HG02943 (cell line): ENCODE results near the gene GNPAT.

Experiments used
- ATAC-seq: cut with Tn5 transposase; IDR thresholded peaks from one replicate; pipeline ENCODE4 v1.9.1; 2021; ENCODE audit warnings: mild to moderate bottlenecking, low read depth, moderate library complexity; ENCODE audit not compliant: unreplicated experiment

The GNPAT gene

GRCh38 chr1:231240883-231241735, at the start of gene GNPAT:
Gene GNPAT, plus strand, starts transcription at chr1:231241212. Its CDS starts 167 bp downstream, at chr1:231241379.
- peak; percentile 94 for ATAC-seq

GRCh38 chr1:231192620-231193163, 48.3 kb upstream of the GNPAT start:
- no peak for ATAC-seq

- ATAC-seq: no peak
Measured at GRCh38 chr1:231193710-231194340, 47.2 kb upstream of the GNPAT start.

DNA sequence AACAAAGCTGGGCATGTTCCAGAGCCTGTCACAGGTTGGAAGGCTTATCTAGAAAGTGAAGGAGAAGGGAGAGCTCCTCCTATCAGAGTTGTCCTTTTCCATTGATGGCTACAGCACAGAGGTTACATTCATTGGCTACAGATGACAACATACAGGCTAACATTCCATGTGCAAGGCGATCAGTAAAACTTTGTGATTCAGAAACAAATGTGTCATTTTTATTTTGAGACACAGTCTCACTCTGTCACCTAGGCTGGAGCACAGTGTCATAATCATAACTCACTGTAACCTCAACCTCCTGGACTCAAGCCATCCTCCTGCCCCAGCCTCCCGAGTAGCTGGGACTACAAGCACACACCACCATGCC, 46.6 kb upstream of the GNPAT start:
- no peak for ATAC-seq

DNA sequence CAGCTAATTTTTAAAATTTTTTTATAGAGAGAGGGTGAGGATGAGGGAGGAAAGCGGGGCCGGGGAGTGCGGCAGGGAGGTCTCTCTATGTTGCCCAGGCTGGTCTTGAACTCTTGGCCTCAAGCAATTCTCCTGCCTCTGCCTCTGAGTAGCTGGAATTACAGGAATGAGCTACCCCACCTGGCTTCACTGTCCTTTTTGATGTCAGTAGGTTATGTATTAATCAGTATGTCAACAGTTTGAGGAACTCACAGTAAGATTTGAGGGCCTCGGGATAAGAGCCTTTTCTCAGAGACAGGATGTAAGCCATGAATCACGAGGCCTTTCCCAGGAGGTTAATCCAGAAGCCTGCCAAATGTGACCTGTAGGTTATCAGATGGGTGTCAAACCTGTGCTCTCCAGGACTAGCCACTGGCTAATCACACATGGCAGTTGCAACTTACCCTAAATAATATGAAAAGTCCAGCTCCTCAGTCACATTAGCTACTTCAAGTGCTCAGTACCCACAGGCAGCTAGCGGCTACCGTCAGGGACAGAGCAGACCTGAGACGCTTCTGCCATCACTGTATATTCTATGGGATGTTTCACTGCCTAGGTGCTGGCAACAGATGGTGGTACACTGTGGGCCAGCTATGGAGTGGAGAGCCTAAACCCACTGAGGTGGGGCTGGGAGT, 46.0 kb upstream of the GNPAT start:
- ATAC-seq: no peak

- no peak for ATAC-seq
Measured at GRCh38 chr1:231196307-231196706, 44.7 kb upstream of the GNPAT start.

GRCh38 chr1:231196728-231197127, 44.3 kb upstream of the GNPAT start:
- no peak for ATAC-seq

GRCh38 chr1:231199868-231200267, 41.1 kb upstream of the GNPAT start:
- no peak for ATAC-seq

DNA sequence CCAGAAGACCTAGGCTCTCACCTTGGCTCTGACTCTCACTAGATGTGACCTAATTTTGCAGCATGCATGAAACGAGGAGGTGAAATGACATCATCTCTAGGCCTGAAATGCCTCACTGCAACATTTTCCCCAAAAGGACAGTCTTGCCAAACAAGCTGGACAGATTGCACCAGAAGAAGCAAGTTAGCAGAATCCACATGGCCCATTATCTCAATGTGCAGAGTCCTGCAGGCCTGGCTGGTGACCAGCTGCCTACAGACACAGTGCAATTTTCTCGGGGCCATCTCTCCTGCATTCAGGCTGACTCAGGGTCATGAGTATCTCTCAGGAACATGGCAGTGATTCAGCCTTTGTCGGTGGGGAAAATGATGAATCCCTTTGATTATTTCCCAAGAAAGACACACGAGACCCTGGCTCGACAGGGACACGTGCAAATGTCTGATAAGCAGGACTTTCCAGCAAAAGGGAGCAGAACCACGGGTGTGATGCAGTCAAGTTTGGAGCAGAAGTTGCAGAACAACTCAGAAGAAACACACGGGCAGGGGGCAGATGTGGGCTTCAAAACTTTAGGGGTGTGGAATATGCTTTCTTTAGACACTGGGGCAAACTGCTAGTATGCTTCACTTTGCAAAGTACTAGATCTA, 40.5 kb upstream of the GNPAT start:
- ATAC-seq: no peak

DNA sequence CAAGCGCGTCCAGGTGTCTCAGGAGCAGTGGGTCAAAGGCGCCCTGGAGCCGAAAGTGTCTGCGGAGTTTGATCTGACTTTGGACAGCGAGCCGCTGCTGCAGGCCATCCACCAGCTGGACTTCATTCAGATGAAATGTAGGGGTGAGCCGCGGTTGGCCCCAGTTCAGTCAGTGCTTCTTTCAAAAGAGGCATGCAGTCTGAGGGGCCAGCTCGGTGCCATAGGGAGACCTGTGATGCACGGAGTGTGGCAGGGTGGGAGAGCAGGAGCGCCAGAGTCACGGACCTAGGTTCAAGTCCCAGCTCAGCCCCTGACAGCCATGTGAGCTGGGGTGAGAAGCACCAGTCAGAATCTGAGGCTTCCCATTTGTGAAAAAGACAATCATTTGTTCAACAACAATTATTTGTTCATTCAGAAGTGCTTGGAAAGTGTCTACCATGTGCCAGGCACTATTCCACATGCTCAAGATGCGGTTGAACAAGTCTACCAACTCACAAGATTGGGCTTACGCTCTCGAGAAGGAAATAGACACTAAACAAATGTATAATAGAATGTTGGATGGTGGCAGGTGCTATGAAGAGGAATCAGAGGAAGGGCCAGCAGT, 39.5 kb upstream of the GNPAT start:
- no peak for ATAC-seq

DNA sequence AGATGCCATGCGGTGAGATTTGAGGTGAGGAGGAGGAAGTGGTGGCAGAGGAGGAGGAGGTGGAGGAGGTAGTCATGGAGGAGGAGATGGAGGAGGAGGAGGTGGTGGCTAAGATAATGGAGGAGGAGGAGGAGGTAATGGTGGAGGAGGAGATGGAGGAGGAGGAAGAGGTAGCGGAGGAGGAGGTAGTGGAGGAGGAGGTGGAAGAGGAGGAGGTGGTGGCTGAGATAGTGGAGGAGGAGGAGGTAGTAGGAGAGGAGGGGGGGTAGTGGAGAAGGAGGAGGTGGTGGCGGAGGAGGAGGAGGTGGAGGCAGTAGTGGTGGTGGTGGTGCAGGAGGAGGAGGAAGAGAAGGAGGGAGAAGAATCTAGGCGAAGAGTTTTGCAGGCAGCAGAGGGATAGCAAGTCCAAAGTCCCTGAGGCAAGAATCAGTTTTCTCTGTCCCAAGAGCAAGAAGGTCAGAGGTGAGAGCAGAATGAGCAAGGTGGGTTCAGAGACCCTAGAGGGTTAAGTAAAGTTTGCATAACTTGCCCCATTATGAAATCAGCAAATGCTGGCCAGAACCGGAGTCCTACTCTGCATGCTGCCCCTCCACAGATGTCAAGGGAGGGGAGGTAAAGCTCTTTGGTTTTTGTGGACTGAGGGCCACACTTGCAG, 38.9 kb upstream of the GNPAT start:
- no peak for ATAC-seq

- ATAC-seq: no peak
Measured at GRCh38 chr1:231203259-231204057, 37.6 kb upstream of the GNPAT start.

GRCh38 chr1:231206856-231207255, 34.2 kb upstream of the GNPAT start:
- ATAC-seq: no peak

GRCh38 chr1:231207437-231207836, 33.6 kb upstream of the GNPAT start:
- no peak for ATAC-seq

- ATAC-seq: no peak
Measured at GRCh38 chr1:231208980-231209379, 32.0 kb upstream of the GNPAT start.

DNA sequence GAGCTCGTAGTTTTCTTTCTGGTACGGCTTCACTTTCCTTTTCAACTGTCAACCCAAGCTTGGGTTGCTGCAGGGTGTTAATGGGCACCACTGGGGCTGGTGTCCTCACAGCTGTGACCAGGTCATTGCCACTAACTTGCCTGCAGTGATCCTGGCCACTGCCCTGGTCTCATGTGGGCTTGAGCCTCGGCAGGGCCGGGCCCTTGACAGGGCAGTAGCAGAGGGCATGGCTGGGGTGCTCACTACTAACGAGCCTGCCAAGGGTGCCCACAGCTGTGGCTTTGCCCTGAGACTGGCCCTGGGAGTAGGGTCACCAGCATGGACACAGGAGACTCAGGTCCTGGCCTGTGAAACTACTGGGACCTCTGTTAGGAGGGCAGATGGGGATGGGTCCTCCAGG, 31.5 kb upstream of the GNPAT start:
- ATAC-seq: no peak

DNA sequence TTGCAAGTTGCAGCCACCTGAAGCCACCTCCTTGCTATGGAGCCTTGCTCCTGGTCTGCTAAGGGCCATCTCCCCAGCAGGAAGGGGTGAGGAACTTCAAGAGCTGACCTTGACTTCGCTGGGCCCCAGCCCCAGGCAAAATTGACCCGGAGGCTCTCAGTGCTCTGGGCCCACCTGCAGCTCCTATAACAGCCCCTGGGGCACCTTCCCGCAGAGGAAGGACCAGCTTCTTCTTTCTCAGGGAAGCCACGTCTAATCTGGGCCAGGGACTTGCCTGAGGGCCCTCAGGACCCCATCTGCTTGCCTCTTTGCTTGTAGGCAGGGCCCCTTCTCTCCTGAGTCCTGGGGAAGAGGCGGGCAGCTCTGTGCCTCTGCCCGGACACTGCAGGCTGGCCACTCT, 30.9 kb upstream of the GNPAT start:
- ATAC-seq: no peak

DNA sequence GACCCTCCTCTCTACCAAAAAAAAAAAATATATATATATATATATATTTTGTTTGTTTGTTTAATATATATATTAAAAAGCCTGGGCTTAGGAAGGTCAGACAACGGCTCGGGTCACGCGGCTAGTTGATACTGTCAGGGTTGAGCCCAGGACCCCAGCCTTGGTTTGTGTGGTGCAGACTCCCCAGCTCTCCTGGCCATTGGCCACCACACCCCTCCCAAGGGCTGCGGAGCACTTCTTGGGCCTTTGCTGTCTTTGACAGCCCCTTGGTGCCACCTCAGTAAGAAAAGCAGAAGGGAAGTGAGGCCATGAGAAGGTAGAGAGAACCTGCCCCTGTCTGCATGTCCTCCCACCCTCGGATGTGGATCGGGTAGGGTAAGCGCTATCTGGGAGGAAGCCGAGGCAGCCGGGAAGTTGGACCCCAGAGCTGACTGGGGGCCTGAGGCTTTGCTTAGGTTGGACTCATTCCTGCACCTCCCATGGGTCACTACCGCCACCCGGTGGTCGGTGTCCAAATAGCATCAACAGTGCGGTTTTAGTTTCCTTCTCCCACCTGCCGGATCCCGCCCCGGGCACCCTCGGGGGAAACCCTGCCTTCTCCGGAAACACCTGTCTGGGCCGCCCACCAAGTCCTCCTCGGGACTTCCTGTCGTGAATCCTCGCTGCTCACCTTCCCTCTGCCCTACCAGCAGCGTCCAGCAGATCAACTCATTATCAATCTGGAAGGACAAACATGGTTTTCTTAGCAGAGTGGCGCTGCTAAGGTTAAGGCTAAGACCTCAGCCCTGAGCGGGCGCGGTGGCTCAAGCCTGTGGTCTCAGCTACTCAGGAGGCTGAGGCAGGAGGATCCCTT, 29.8 kb upstream of the GNPAT start:
- peak; percentile 92 for ATAC-seq
